Neural cell (in vitro differentiated cells): ENCODE results near the gene MYCL. TPM values are rescaled to one million over a fixed set of nuclear protein-coding genes. Genes with fewer than 3 reads are reported as not detected.

Experiments
- H2AFZ ChIP-seq: fragments of 200-600, 300-800 bp; sonication (generic), shearing (Covaris generic); 2 replicates; pipeline ENCODE4 v1.6.0; 2014; ENCODE audit warnings: low read depth, mild to moderate bottlenecking, antibody characterized with exemption, low read length, moderate library complexity
- H3F3A ChIP-seq: fragments of 200-600 bp; shearing (Covaris generic); 2 replicates; pipeline ENCODE4 v1.6.1; 2016; ENCODE audit warnings: mild to moderate bottlenecking, moderate library complexity, mixed read lengths, antibody characterized with exemption, low read length; ENCODE audit not compliant: insufficient read depth, poor library complexity, severe bottlenecking
- H3K27ac ChIP-seq: fragments of 200-600, 300-800 bp; sonication (generic), shearing (Covaris generic); 2 replicates; pipeline ENCODE4 v1.5.1; 2014; ENCODE audit warnings: mild to moderate bottlenecking, low read length, moderate library complexity
- H3K27me3 ChIP-seq: fragments of 300-800, 200-600 bp; sonication (generic), shearing (Covaris generic); 2 replicates; pipeline ENCODE4 v1.6.0; 2014; ENCODE audit warnings: mild to moderate bottlenecking, low read depth, low read length, moderate library complexity; ENCODE audit not compliant: insufficient read depth
- H3K36me3 ChIP-seq: fragments of 300-800, 200-600 bp; sonication (generic), shearing (Covaris generic); 2 replicates; pipeline ENCODE4 v1.5.1; 2014; ENCODE audit warnings: mild to moderate bottlenecking, antibody characterized with exemption, low read length, moderate library complexity; ENCODE audit not compliant: insufficient read depth
- H3K4me2 ChIP-seq: fragments of 300-800, 200-600 bp; sonication (generic), shearing (Covaris generic); 2 replicates; pipeline ENCODE4 v1.6.0; 2014; ENCODE audit warnings: mild to moderate bottlenecking, low read length
- H3K4me3 ChIP-seq: fragments of 300-800, 200-600 bp; sonication (generic), shearing (Covaris generic); 2 replicates; pipeline ENCODE4 v1.5.1; 2014; ENCODE audit warnings: mild to moderate bottlenecking, low read length, moderate library complexity
- H3K79me2 ChIP-seq: fragments of 200-600 bp; shearing (Covaris generic); replicated peaks from 2 replicates; pipeline ENCODE4 v1.6.0; 2014; ENCODE audit warnings: mild to moderate bottlenecking, low read length, moderate library complexity; ENCODE audit not compliant: insufficient read depth
- H3K9ac ChIP-seq: fragments of 300-800, 200-600 bp; sonication (generic), shearing (Covaris generic); 2 replicates; pipeline ENCODE4 v1.6.1; 2016; ENCODE audit warnings: mild to moderate bottlenecking, low read length, mixed read lengths
- H3K9me2 ChIP-seq: fragments of 200-600 bp; shearing (Covaris generic); 2 replicates; pipeline ENCODE4 v1.6.1; 2016; ENCODE audit warnings: mild to moderate bottlenecking, low read length, mixed read lengths; ENCODE audit not compliant: insufficient read depth
- H3K9me3 ChIP-seq: fragments of 200-600, 300-800 bp; sonication (generic), shearing (Covaris generic); 2 replicates; pipeline ENCODE4 v1.6.1; 2016; ENCODE audit warnings: mild to moderate bottlenecking, mixed run types, low read length, moderate library complexity, mixed read lengths
- H4K20me1 ChIP-seq: fragments of 200-600 bp; shearing (Covaris generic); 2 replicates; pipeline ENCODE4 v1.6.1; 2016; ENCODE audit warnings: mild to moderate bottlenecking, mixed run types; ENCODE audit not compliant: insufficient read depth
- CTCF ChIP-seq: fragments of 450-650 bp; IDR thresholded peaks from 2 replicates; pipeline ENCODE4 v1.5.1; 2014; ENCODE audit warnings: antibody characterized with exemption, mild to moderate bottlenecking, moderate library complexity; ENCODE audit not compliant: poor library complexity, severe bottlenecking
- EP300 ChIP-seq: fragments of 450-650 bp; conservative IDR thresholded peaks from 2 replicates; pipeline ENCODE4 v1.6.1; 2014; ENCODE audit warnings: antibody characterized with exemption, mild to moderate bottlenecking, moderate library complexity; ENCODE audit not compliant: poor library complexity, severe bottlenecking
- EZH2 ChIP-seq: fragments of 200-600, 300-800 bp; shearing (Covaris generic), sonication (generic); IDR thresholded peaks from 2 replicates; pipeline ENCODE4 v1.6.1; 2014; ENCODE audit warnings: antibody characterized with exemption, low read length, borderline replicate concordance, mild to moderate bottlenecking; ENCODE audit not compliant: insufficient read depth, poor library complexity, severe bottlenecking
- MXI1 ChIP-seq: fragments of 450-650 bp; conservative IDR thresholded peaks from 2 replicates; pipeline ENCODE4 v1.6.1; 2014; ENCODE audit warnings: antibody characterized with exemption, mild to moderate bottlenecking; ENCODE audit not compliant: poor library complexity, severe bottlenecking
- POLR2AphosphoS5 ChIP-seq: IDR thresholded peaks from 2 replicates; pipeline ENCODE4 v1.6.1; 2012
- RAD21 ChIP-seq: fragments of 450-650 bp; conservative IDR thresholded peaks from 2 replicates; pipeline ENCODE4 v1.6.1; 2014; ENCODE audit warnings: antibody characterized with exemption, mild to moderate bottlenecking, moderate library complexity
- REST ChIP-seq: IDR thresholded peaks from 2 replicates; pipeline ENCODE4 v1.6.1; 2012; ENCODE audit warnings: borderline replicate concordance
- SMC3 ChIP-seq: fragments of 450-650 bp; conservative IDR thresholded peaks from 2 replicates; pipeline ENCODE4 v1.6.1; 2014; ENCODE audit warnings: antibody characterized with exemption, mild to moderate bottlenecking, moderate library complexity; ENCODE audit not compliant: poor library complexity
- TAF1 ChIP-seq: IDR thresholded peaks from 2 replicates; pipeline ENCODE4 v1.6.1; 2012; ENCODE audit warnings: low read depth
- polyA plus RNA-seq: library from polyadenylated mRNA; depleted of rRNA; stranded (reverse); fragments of >200 nt; gene quantifications from 2 replicates; pipeline ENCODE4 v1.2.3, GENCODE V29; 2014

The MYCL gene
- polyA plus RNA-seq, 1 donor from 2014 or later, result 35.2 TPM

- H3K27me3 ChIP-seq, result no peaks in the 10 kb centered on the region
- H3K4me3 ChIP-seq, result no peak overlapping the region
- H3F3A ChIP-seq, result no peaks in the 10 kb centered on the region
- H3K79me2 ChIP-seq, result peaks cover 40% of the 10 kb centered on the region
- H3K36me3 ChIP-seq, result no peaks in the 10 kb centered on the region
- no peak overlapping the region for H3K4me2 ChIP-seq
- TF ChIP-seq EZH2 (no peak), CTCF (no peak), REST (no peak), EP300 (no peak), POLR2AphosphoS5 (no peak), RAD21 (no peak), SMC3 (no peak), MXI1 (no peak), TAF1 (no peak)
- no peaks in the 10 kb centered on the region for H4K20me1 ChIP-seq
- no peak overlapping the region for H2AFZ ChIP-seq
- H3K9me2 ChIP-seq, result no peaks in the 10 kb centered on the region
- H3K9ac ChIP-seq, result no peak overlapping the region
- H3K9me3 ChIP-seq, result no peaks in the 10 kb centered on the region
- H3K27ac ChIP-seq, result no peak overlapping the region
Measured at GRCh38 chr1:39854738-39855137, 47.0 kb downstream of the MYCL start.

GRCh38 chr1:39854314-39854713, 47.4 kb downstream of the MYCL start:
- Histone ChIP-seq H2AFZ (no peak overlapping the region), H3K27ac (no peak overlapping the region), H3K4me3 (no peak overlapping the region), H3K36me3 (no peaks in the 10 kb centered on the region), H3K27me3 (no peaks in the 10 kb centered on the region), H3K9ac (no peak overlapping the region), H3K9me3 (no peaks in the 10 kb centered on the region), H3K79me2 (peaks cover 36% of the 10 kb centered on the region), H3K9me2 (no peaks in the 10 kb centered on the region), H3K4me2 (no peak overlapping the region), H3F3A (no peaks in the 10 kb centered on the region), H4K20me1 (no peaks in the 10 kb centered on the region)
- TF ChIP-seq EP300, result no peak
- TF ChIP-seq TAF1, result no peak

GRCh38 chr1:39852876-39853275, 48.8 kb downstream of the MYCL start:
- no peaks in the 10 kb centered on the region for H3K9me3 ChIP-seq
- H2AFZ ChIP-seq, result no peak overlapping the region
- H3K36me3 ChIP-seq, result peaks cover 3% of the 10 kb centered on the region
- no peak overlapping the region for H3K9ac ChIP-seq
- no peak overlapping the region for H3K4me2 ChIP-seq
- H3K27me3 ChIP-seq, result no peaks in the 10 kb centered on the region
- TF ChIP-seq RAD21 (no peak), TAF1 (no peak), POLR2AphosphoS5 (no peak), MXI1 (no peak), EZH2 (no peak), SMC3 (no peak), CTCF (no peak), EP300 (no peak), REST (no peak)
- no peak overlapping the region for H3K27ac ChIP-seq
- no peaks in the 10 kb centered on the region for H4K20me1 ChIP-seq
- H3K9me2 ChIP-seq, result no peaks in the 10 kb centered on the region
- H3K79me2 ChIP-seq, result peaks cover 25% of the 10 kb centered on the region
- H3K4me3 ChIP-seq, result no peak overlapping the region
- no peaks in the 10 kb centered on the region for H3F3A ChIP-seq
